GM23248 (cell line): ENCODE measurements around the gene C2CD2. TPM values are rescaled to one million over a fixed set of nuclear protein-coding genes. Genes with fewer than 3 reads are reported as not detected.

Experiments
- DNase-seq: peaks from one replicate; pipeline ENCODE4 v3.0.0-alpha.2; 2015
- H2AFZ ChIP-seq: fragments of 200-600 bp; sonication (generic); 2 replicates; pipeline ENCODE4 v1.6.1; 2016; ENCODE audit warnings: antibody characterized with exemption
- H3F3A ChIP-seq: fragments of 200-600 bp; sonication (generic); 2 replicates; pipeline ENCODE4 v1.6.1; 2016; ENCODE audit warnings: mild to moderate bottlenecking, antibody characterized with exemption, mixed run types; ENCODE audit not compliant: insufficient read depth
- H3K27ac ChIP-seq: fragments of 200-600 bp; sonication (generic); 2 replicates; pipeline ENCODE4 v1.5.1; 2016; ENCODE audit warnings: mild to moderate bottlenecking
- H3K27me3 ChIP-seq: fragments of 200-600 bp; sonication (generic); replicated peaks from 2 replicates; pipeline ENCODE4 v1.6.1; 2016; ENCODE audit warnings: mild to moderate bottlenecking; ENCODE audit not compliant: insufficient read depth
- H3K36me3 ChIP-seq: fragments of 200-600 bp; sonication (generic); 2 replicates; pipeline ENCODE4 v1.6.1; 2016; ENCODE audit warnings: low read depth, mild to moderate bottlenecking
- H3K4me1 ChIP-seq: fragments of 200-600 bp; sonication (generic); 2 replicates; pipeline ENCODE4 v1.6.1; 2016; ENCODE audit warnings: mild to moderate bottlenecking; ENCODE audit not compliant: insufficient read depth
- H3K4me2 ChIP-seq: fragments of 200-600 bp; sonication (generic); one replicate; pipeline ENCODE4 v1.6.1; 2016; ENCODE audit warnings: mild to moderate bottlenecking; ENCODE audit not compliant: unreplicated experiment
- H3K4me3 ChIP-seq: fragments of 200-600 bp; sonication (generic); 2 replicates; pipeline ENCODE4 v1.5.1; 2016; ENCODE audit warnings: mild to moderate bottlenecking
- H3K79me2 ChIP-seq: fragments of 200-600 bp; sonication (generic); 2 replicates; pipeline ENCODE4 v1.6.1; 2016; ENCODE audit warnings: mild to moderate bottlenecking; ENCODE audit not compliant: insufficient read depth
- H3K9ac ChIP-seq: fragments of 200-600 bp; sonication (generic); 2 replicates; pipeline ENCODE4 v1.6.1; 2016; ENCODE audit warnings: mild to moderate bottlenecking
- H3K9me2 ChIP-seq: fragments of 200-600 bp; sonication (generic); 2 replicates; pipeline ENCODE4 v1.6.1; 2016; ENCODE audit warnings: mixed run types, mild to moderate bottlenecking, moderate library complexity; ENCODE audit not compliant: insufficient read depth
- H3K9me3 ChIP-seq: fragments of 200-600 bp; sonication (generic); one replicate; pipeline ENCODE4 v1.6.1; 2017; ENCODE audit warnings: low read depth
- H4K20me1 ChIP-seq: fragments of 200-600 bp; sonication (generic); 2 replicates; pipeline ENCODE4 v1.6.0; 2016; ENCODE audit not compliant: insufficient read depth
- EZH2 ChIP-seq: fragments of 200-600 bp; sonication (generic); IDR thresholded peaks from 2 replicates; pipeline ENCODE4 v1.6.1; 2018; ENCODE audit warnings: antibody characterized with exemption, mild to moderate bottlenecking; ENCODE audit not compliant: insufficient read depth, poor library complexity, severe bottlenecking
- EZH2phosphoT487 ChIP-seq: fragments of 200-600 bp; sonication (generic); IDR thresholded peaks from 2 replicates; pipeline ENCODE4 v1.6.1; 2018; ENCODE audit warnings: antibody characterized with exemption, moderate library complexity, mild to moderate bottlenecking, low read depth; ENCODE audit not compliant: insufficient read depth
- WGBS, 2 experiments: methylation state at CpG; one replicate each; pipeline ENCODE4 v1.1.6; 2015 to 2017; ENCODE audit warnings: low lambda C conversion rate in 2 of 2, low coverage in 1 of 2; ENCODE audit errors: missing lambda C conversion rate in 2 of 2; 5-methylcytosine and 5-hydroxymethylcytosine counted together
- in situ Hi-C: fragments of 300-500 bp; cut with MboI; formaldehyde crosslinking; loops from 2 replicates; pipeline ENCODE4 v1.15.0; 2020
- polyA plus RNA-seq: library from polyadenylated mRNA; unstranded; fragments of >200 nt; fragmentation: Nextera tagmentation; extraction: Ambion mirVana; gene quantifications from 2 replicates; pipeline ENCODE4 v1.2.1, GENCODE V29; 2016
- total RNA-seq: library from RNA; depleted of rRNA; stranded (reverse); fragments of >200 nt; shearing (Covaris generic); gene quantifications from 2 replicates; pipeline ENCODE4 v1.2.3, GENCODE V29; 2014

C2CD2 gene
- total and polyA plus RNA-seq, 2 experiments from 2014 or later: 7.6 to 12.2 TPM

- Histone ChIP-seq H4K20me1 (no peaks in the 10 kb centered on the region), H3K4me2 (no peak overlapping the region), H3K9me3 (no peaks in the 10 kb centered on the region), H3K27ac (no peak overlapping the region), H3K36me3 (0 out of 2 replicates have a peak, but pooled peaks cover 16% of the 10 kb centered on the region), H3K9me2 (no peaks in the 10 kb centered on the region), H3K79me2 (peaks cover 20% of the 10 kb centered on the region), H3K27me3 (no peaks in the 10 kb centered on the region), H3K4me1 (no peaks in the 10 kb centered on the region), H3F3A (no peaks in the 10 kb centered on the region), H3K9ac (no peak overlapping the region), H3K4me3 (no peak overlapping the region), H2AFZ (no peak overlapping the region)
- in situ Hi-C loops: no loop called here
- TF ChIP-seq EZH2phosphoT487 (no peak), EZH2 (no peak)
- 95 to 96% methylated on average over 15 of the region's 15 CpGs for WGBS, 2 experiments
- no peak for DNase-seq
These were observed 34.0 kb downstream of the C2CD2 start for GRCh38 chr21:41919666-41920398.

DNA sequence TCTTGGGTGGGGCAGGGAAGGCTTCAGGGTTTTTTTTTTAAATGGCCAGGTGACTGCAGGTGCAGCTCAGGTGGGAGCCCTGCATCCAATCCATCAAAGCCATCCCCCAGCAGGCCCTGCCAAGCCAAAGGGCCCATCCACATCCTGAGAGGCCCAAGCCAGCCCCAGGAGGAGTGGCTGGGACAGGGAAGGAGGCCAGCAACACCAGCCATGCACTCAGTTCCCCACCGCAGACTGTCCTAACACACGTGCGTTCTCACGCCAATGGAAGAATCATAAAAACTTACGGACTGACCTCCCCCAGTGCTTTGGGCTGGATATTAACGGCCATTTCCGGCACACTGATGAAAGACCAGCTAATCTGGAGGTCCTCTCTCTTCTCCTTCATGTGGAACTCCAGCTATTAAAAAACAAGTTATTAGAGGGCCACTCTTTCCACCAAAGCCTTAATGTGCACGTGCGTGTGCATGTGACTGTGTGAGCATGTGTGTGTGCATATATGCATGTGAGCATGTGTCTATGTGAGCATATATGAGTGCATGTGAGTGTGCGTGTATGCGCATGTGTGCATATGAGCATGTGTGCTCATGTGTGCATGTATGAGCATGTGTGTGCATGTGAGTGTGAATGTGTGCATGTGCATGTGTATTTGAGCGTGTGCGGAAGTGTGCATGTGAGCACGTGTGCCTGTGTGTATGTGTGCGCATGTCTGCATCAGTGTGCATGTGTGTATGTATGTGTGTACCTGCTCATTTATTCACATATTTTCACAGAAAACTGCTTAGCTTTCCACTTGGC, 35.1 kb downstream of the C2CD2 start:
- no peak for DNase-seq
- 91 to 92% methylated on average over 15 of the region's 15 CpGs for WGBS, 2 experiments
- H4K20me1 ChIP-seq: no peaks in the 10 kb centered on the region
- H3K36me3 ChIP-seq: peaks cover 16% of the 10 kb centered on the region; the same call in 1 of the 2 replicates
- no peak overlapping the region for H2AFZ ChIP-seq
- H3K79me2 ChIP-seq: peaks cover 12% of the 10 kb centered on the region
- H3K27ac ChIP-seq: no peak overlapping the region
- H3K4me3 ChIP-seq: no peak overlapping the region
- H3K9me3 ChIP-seq: no peaks in the 10 kb centered on the region
- in situ Hi-C loops: no loop called here
- no peaks in the 10 kb centered on the region for H3K27me3 ChIP-seq
- H3K9me2 ChIP-seq: no peaks in the 10 kb centered on the region
- H3K4me2 ChIP-seq: no peak overlapping the region
- no peaks in the 10 kb centered on the region for H3F3A ChIP-seq
- TF ChIP-seq EZH2 (no peak), EZH2phosphoT487 (no peak)
- no peak overlapping the region for H3K9ac ChIP-seq
- H3K4me1 ChIP-seq: no peaks in the 10 kb centered on the region

DNA sequence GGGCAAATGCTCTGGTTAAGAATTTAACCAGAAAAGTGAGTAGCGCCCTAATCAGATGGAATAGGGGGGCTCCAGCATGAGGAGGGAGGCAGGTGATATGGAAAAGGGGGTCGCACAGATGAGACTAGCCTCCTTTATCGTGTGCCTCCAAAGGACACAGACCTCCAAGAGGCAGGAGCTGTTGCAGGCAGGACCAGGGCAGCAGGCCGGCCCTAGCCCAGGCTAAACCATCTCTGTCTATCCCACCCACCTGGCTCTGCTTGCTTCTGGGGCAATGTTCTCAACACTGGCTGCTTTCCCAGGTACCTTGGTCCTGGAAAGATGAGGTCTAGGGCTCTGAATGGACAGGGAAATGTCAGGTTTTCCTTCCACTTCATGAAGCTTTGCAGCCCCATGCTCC, 36.3 kb downstream of the C2CD2 start:
- no peaks in the 10 kb centered on the region for H3K9me2 ChIP-seq
- in situ Hi-C loops: no loop called here

GRCh38 chr21:41916888-41917433, 36.9 kb downstream of the C2CD2 start:
- no peaks in the 10 kb centered on the region for H3K9me3 ChIP-seq
- H3K9me2 ChIP-seq: no peaks in the 10 kb centered on the region
- H3K79me2 ChIP-seq: no peaks in the 10 kb centered on the region
- H3K4me3 ChIP-seq: no peak overlapping the region
- no peaks in the 10 kb centered on the region for H3K27me3 ChIP-seq
- WGBS, 2 experiments: 80 to 96% methylated on average over 3 of the region's 3 CpGs
- H4K20me1 ChIP-seq: no peaks in the 10 kb centered on the region
- DNase-seq: no peak
- H3K9ac ChIP-seq: no peak overlapping the region
- H2AFZ ChIP-seq: no peak overlapping the region
- no peak overlapping the region for H3K27ac ChIP-seq
- H3F3A ChIP-seq: no peaks in the 10 kb centered on the region
- no peak overlapping the region for H3K4me2 ChIP-seq
- no peak for TF ChIP-seq EZH2
- no peak for TF ChIP-seq EZH2phosphoT487
- in situ Hi-C loops: no loop called here
- no peaks in the 10 kb centered on the region for H3K4me1 ChIP-seq
- H3K36me3 ChIP-seq: peaks cover 16% of the 10 kb centered on the region; the same call in 1 of the 2 replicates

More for the DNA sequence above, 36.3 kb downstream of the C2CD2 start:
- 97 to 99% methylated on average over 4 of the region's 4 CpGs for WGBS, 2 experiments
- TF ChIP-seq EZH2phosphoT487 (no peak), EZH2 (no peak)
- Histone ChIP-seq H4K20me1 (no peaks in the 10 kb centered on the region), H3K27me3 (no peaks in the 10 kb centered on the region), H3F3A (no peaks in the 10 kb centered on the region), H3K9me3 (no peaks in the 10 kb centered on the region), H2AFZ (no peak overlapping the region), H3K4me1 (no peaks in the 10 kb centered on the region), H3K4me3 (no peak overlapping the region), H3K9ac (no peak overlapping the region), H3K79me2 (no peaks in the 10 kb centered on the region), H3K27ac (no peak overlapping the region), H3K36me3 (peaks cover 16% of the 10 kb centered on the region; the same call in 1 of the 2 replicates), H3K4me2 (no peak overlapping the region)
- no peak for DNase-seq
